SK-N-SH treated with all-trans-retinoic acid at 6 μM for 48 hours (cell line): ENCODE results near the gene CSNK2B.

ENCODE experiments used
- ATAC-seq: fragments of 200-7000 bp; cut with Tn5 transposase; 3 replicates; pipeline ENCODE4 v1.9.1; 2020; ENCODE audit warnings: mild to moderate bottlenecking, moderate library complexity
- ARNTL ChIP-seq: fragments of 450-650 bp; formaldehyde crosslinking; IDR thresholded peaks from 2 replicates; pipeline ENCODE4 v1.5.0; 2020; ENCODE audit warnings: low read depth, mild to moderate bottlenecking, moderate library complexity, borderline replicate concordance
- BACH2 ChIP-seq: fragments of 250-450 bp; sonication (Bioruptor Pico); IDR thresholded peaks from 2 replicates; pipeline ENCODE4 v1.9.0; 2021; ENCODE audit warnings: mild to moderate bottlenecking, borderline replicate concordance
- CSDC2 ChIP-seq: fragments of 250-450 bp; sonication (Bioruptor Pico); IDR thresholded peaks from 2 replicates; pipeline ENCODE4 v1.5.0; 2020; ENCODE audit warnings: mild to moderate bottlenecking, moderate library complexity
- ISL1 ChIP-seq: fragments of 250-450 bp; sonication (Bioruptor Pico); IDR thresholded peaks from 2 replicates; pipeline ENCODE4 v2.1.2; 2022; ENCODE audit warnings: mild to moderate bottlenecking, moderate library complexity
- OSR1 ChIP-seq: fragments of 250-450 bp; sonication (Bioruptor Pico); IDR thresholded peaks from 2 replicates; pipeline ENCODE4 v1.8.0; 2022; ENCODE audit warnings: moderate library complexity, mild to moderate bottlenecking, inconsistent platforms
- RARB ChIP-seq: fragments of 250-450 bp; sonication (Bioruptor Pico); IDR thresholded peaks from 2 replicates; pipeline ENCODE4 v1.8.0; 2021; ENCODE audit warnings: mild to moderate bottlenecking, moderate library complexity
- SNAI2 ChIP-seq: fragments of 250-450 bp; sonication (Bioruptor Pico); IDR thresholded peaks from 2 replicates; pipeline ENCODE4 v1.5.0; 2020; ENCODE audit warnings: mild to moderate bottlenecking, moderate library complexity
- TCF4 ChIP-seq: fragments of 250-450 bp; sonication (Bioruptor Pico); IDR thresholded peaks from 2 replicates; pipeline ENCODE4 v1.8.0; 2021; ENCODE audit warnings: mild to moderate bottlenecking, moderate library complexity, borderline replicate concordance
- TOX ChIP-seq: fragments of 250-450 bp; sonication (Bioruptor Pico); IDR thresholded peaks from 2 replicates; pipeline ENCODE4 v1.8.0; 2021; ENCODE audit warnings: mild to moderate bottlenecking, moderate library complexity, borderline replicate concordance
- ZNF565 ChIP-seq: fragments of 450-650 bp; formaldehyde crosslinking; conservative IDR thresholded peaks from 2 replicates; pipeline ENCODE4 v1.5.0; 2020; ENCODE audit warnings: low read depth, mild to moderate bottlenecking, moderate library complexity
- ZNF70 ChIP-seq: fragments of 450-650 bp; formaldehyde crosslinking; IDR thresholded peaks from 2 replicates; pipeline ENCODE4 v1.5.0; 2020; ENCODE audit warnings: mild to moderate bottlenecking, moderate library complexity
- ZNF8 ChIP-seq: fragments of 450-650 bp; formaldehyde crosslinking; IDR thresholded peaks from 2 replicates; pipeline ENCODE4 v1.5.0; 2020; ENCODE audit warnings: mild to moderate bottlenecking, moderate library complexity
- TF ChIP-seq, protein P1 (sequence below): fragments of 250-450 bp; sonication (Bioruptor Pico); IDR thresholded peaks from 2 replicates; pipeline ENCODE4 v1.8.0; 2020; ENCODE audit warnings: mild to moderate bottlenecking, moderate library complexity, borderline replicate concordance
- TF ChIP-seq, protein P2 (sequence below): fragments of 250-450 bp; sonication (Bioruptor Pico); IDR thresholded peaks from 2 replicates; pipeline ENCODE4 v1.5.0; 2020; ENCODE audit warnings: mild to moderate bottlenecking, moderate library complexity
- TF ChIP-seq, protein P3 (sequence below): fragments of 250-450 bp; sonication (Bioruptor Pico); IDR thresholded peaks from 2 replicates; pipeline ENCODE4 v1.5.1; 2021; ENCODE audit warnings: mild to moderate bottlenecking, moderate library complexity

CSNK2B gene

DNA sequence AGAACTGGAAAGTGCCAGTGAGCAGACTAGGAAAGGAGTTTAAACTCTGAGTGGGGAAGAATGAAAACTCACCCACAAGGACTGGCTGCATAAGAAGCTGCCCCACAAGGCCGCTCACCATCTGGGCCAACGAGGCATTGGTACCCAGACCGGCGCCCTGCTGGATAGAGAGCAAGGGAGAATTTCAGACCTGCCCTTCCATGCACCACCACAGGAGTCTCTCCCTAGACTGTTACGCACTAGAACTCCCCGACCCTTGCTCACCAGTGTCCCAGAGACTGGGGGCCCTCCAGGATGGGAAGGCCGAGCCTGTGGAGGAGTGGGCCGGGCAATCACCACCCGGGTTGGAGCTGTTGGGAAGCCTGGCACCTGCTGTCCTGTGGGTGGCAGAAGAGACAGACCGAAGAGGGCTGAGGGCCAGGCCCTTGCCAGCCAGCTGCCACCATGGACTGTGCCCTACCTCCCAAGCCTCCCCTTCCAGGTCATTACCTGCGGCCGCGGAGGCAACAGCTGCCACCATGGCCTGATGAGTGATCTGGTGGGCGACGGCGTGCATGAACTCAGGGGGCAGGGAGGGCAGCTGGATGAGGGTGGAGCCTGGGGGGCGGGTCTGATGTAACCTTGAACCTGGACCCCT lies 21.9 kb upstream of the CSNK2B start:
- no peak for ATAC-seq
- TF ChIP-seq RARB (CRISPR knock-in tag), result no peak
- TF ChIP-seq BACH2, result no peak
- TF ChIP-seq, protein P1, sequence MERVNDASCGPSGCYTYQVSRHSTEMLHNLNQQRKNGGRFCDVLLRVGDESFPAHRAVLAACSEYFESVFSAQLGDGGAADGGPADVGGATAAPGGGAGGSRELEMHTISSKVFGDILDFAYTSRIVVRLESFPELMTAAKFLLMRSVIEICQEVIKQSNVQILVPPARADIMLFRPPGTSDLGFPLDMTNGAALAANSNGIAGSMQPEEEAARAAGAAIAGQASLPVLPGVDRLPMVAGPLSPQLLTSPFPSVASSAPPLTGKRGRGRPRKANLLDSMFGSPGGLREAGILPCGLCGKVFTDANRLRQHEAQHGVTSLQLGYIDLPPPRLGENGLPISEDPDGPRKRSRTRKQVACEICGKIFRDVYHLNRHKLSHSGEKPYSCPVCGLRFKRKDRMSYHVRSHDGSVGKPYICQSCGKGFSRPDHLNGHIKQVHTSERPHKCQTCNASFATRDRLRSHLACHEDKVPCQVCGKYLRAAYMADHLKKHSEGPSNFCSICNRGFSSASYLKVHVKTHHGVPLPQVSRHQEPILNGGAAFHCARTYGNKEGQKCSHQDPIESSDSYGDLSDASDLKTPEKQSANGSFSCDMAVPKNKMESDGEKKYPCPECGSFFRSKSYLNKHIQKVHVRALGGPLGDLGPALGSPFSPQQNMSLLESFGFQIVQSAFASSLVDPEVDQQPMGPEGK (CRISPR knock-in tag), result no peak
- TF ChIP-seq ZNF70, result no peak
- TF ChIP-seq SNAI2 (CRISPR knock-in tag), result no peak
- TF ChIP-seq, protein P2, sequence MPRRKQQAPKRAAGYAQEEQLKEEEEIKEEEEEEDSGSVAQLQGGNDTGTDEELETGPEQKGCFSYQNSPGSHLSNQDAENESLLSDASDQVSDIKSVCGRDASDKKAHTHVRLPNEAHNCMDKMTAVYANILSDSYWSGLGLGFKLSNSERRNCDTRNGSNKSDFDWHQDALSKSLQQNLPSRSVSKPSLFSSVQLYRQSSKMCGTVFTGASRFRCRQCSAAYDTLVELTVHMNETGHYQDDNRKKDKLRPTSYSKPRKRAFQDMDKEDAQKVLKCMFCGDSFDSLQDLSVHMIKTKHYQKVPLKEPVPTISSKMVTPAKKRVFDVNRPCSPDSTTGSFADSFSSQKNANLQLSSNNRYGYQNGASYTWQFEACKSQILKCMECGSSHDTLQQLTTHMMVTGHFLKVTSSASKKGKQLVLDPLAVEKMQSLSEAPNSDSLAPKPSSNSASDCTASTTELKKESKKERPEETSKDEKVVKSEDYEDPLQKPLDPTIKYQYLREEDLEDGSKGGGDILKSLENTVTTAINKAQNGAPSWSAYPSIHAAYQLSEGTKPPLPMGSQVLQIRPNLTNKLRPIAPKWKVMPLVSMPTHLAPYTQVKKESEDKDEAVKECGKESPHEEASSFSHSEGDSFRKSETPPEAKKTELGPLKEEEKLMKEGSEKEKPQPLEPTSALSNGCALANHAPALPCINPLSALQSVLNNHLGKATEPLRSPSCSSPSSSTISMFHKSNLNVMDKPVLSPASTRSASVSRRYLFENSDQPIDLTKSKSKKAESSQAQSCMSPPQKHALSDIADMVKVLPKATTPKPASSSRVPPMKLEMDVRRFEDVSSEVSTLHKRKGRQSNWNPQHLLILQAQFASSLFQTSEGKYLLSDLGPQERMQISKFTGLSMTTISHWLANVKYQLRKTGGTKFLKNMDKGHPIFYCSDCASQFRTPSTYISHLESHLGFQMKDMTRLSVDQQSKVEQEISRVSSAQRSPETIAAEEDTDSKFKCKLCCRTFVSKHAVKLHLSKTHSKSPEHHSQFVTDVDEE (CRISPR knock-in tag), result no peak
- TF ChIP-seq OSR1, result no peak
- TF ChIP-seq, protein P3, sequence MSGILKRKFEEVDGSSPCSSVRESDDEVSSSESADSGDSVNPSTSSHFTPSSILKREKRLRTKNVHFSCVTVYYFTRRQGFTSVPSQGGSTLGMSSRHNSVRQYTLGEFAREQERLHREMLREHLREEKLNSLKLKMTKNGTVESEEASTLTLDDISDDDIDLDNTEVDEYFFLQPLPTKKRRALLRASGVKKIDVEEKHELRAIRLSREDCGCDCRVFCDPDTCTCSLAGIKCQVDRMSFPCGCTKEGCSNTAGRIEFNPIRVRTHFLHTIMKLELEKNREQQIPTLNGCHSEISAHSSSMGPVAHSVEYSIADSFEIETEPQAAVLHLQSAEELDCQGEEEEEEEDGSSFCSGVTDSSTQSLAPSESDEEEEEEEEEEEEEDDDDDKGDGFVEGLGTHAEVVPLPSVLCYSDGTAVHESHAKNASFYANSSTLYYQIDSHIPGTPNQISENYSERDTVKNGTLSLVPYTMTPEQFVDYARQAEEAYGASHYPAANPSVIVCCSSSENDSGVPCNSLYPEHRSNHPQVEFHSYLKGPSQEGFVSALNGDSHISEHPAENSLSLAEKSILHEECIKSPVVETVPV (CRISPR knock-in tag), result no peak
- TF ChIP-seq CSDC2 (CRISPR knock-in tag), result no peak

DNA sequence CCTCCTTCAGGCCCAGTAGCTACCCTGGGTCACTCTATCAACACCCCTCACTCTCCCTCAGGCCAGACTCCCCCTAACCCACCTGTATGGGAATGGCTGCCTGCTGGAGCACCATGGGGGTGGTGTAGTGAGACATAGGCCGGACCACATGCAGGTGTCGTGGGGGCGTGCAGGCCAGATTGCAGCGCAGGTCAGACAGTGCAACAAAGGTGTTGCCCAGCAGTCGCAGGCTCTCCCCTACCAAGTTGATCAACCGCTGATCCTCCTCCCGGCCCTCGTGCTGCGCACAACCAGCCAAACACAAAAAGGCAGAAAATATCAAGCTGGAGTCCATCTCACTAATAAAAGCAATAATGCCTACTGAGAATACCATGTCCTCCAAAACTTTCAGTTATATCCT lies 20.6 kb upstream of the CSNK2B start:
- no peak for TF ChIP-seq SNAI2 (CRISPR knock-in tag)
- TF ChIP-seq ISL1, result no peak
- TF ChIP-seq TCF4 (CRISPR knock-in tag), result no peak
- no peak for TF ChIP-seq ZNF565 (CRISPR knock-in tag)
- TF ChIP-seq ARNTL (CRISPR knock-in tag), result no peak
- no peak for TF ChIP-seq TOX (CRISPR knock-in tag)
- ATAC-seq, result no peak

DNA sequence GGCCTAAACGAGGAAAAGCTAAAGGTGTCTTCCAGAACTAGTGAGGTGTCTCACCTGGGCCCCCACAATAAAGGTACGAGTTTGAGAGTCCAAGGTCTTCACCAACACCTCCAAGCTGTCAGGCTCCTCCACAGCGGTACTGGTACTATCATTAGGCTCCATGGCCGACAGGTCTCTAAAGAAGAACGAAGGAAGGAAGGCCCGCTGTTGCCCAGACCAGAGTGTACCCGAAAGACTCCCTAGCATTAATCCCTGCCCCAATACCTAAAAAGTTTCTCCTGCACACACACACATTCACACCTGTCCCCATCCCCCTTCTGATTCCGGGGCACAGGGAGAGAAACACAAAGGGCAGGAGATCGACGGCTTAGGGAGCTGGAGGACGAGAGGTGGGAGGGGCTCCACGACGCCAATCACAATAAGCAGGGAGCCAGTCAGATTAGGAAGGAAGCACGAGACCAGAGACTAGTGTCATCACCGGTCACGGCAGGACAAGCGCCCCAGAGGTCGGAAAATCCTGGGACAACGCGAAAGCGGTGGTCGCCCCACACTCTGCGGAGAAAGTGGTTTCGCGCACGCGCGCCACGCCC lies 14.2 kb upstream of the CSNK2B start:
- TF ChIP-seq TCF4 (CRISPR knock-in tag), result no peak
- TF ChIP-seq ISL1, result no peak
- no peak for TF ChIP-seq CSDC2 (CRISPR knock-in tag)
- no peak for TF ChIP-seq ZNF565 (CRISPR knock-in tag)
- TF ChIP-seq, protein P3 (CRISPR knock-in tag), result no peak
- TF ChIP-seq, all 23 proteins: peak for 0
- ATAC-seq, result peak; percentile 82

DNA sequence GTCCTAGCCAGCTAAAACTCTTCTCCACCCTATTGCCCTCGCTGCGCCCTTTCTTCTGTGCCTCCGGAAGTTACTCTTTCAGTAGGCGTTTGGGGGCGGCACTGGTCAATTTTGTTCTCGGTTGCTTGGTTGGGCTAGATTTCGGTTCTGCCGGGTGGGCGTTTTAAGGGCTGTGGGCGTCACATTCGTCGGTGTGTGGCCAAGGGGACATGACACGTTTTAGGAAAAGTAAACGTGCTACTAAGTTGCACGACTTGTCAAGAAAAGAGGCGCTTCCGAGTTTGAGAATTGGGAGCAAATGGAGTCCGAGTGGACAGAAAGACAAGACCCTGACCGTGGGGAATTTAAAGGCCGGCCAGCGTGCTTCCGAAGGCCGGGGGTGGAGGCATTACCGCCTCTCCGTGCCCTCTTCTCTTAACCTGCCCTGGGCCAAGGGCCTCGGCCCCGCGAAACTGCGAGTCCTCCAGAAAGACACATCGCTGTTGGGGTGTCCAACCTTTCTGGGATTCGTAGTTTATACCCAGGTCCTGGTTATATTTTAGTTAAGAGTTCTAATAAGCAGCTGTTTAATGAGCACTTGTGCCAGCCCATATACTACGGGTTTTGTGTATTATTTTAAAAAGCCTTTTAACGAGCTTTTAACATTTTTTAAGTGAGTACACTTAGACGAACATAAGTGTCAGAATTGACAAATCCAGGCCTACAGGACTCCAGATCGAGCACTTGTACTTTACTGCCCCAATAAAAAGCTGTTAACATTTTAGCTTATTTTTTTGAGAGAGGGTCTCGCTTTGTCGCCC lies 12.8 kb upstream of the CSNK2B start:
- TF ChIP-seq ZNF8 (CRISPR knock-in tag) (no peak), BACH2 (no peak), ARNTL (CRISPR knock-in tag) (no peak)
- ATAC-seq, result peak; percentile 77
